ENCODE measurements around the gene TLX1. TPM values are rescaled to one million over a fixed set of nuclear protein-coding genes. Genes with fewer than 3 reads are reported as not detected.

Gene TLX1
- total and polyA plus RNA-seq, 9 of the 15 experiments (the other 6 are each of a cell fraction or from before 2014, with no cell fraction given) = 0.03 to 3.3 (median 0.19) TPM; not detected in 1

DNA sequence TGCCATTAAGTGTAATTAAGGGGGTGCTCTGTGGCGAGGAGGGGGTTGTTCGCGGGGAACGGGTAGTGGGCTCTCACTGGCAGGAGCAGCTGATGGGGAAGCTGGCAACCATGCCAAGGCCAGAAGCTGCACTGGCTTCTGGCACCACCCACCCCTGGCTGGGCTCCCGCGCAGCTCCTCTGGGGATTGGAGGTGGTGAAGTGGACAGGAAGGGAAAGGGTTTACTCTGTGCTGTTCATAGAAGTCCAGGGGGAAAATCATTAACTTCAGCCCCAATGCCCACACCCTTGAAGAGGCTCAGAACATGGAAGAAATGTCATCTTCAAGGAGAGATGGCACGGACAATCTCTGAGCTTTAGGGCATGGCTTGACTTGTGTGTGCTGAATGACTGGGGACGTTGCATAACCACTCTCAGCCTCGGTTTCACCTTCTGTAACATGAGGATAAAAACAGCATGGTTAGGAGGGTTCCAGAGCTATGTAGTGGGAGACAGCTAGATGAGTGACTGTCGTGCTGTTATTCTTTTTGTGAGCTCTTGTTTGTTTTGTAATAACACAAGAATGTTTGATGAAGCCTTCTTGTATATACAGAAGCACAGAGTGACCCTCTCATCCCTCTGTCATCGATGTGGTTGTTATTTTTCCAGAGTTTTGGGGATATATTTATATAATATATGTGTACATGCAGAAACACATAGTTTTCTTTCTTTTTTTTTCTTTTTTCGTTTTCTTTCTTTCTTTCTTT, 39.4 kb upstream of the TLX1 start:
- BruUV-seq (replicated peaks) = no TSS peak
- intact Hi-C loops (cut with micrococcal nuclease) = no loop called here

More for the DNA sequence above, 39.4 kb upstream of the TLX1 start:
- DNase-seq (ENCODE audit: extremely low read depth in 1 of 4, low spot score in 3 of 4) (no peak), ATAC-seq (no peak), FAIRE-seq (no peak)
- Histone ChIP-seq H3K4me3 (no peak overlapping the region), H2AFZ (ENCODE audit: low read depth, low read length) (no peak overlapping the region), H3K79me2 (ENCODE audit: control insufficient read depth, insufficient read depth, low read length) (no peaks in the 10 kb centered on the region), H3K27ac (ENCODE audit: extremely low read depth, low read depth, low read length) (no peak overlapping the region), H3K4me1 (replicated peaks in 1 of 2; ENCODE audit: control insufficient read depth in 2 of 2, insufficient read depth in 2 of 2, low read length in 2 of 2) (peaks cover 0 to 14% of the 10 kb centered on the region in 2 experiments; a peak in 2 of 5 replicates), H3K9me1 (ENCODE audit: control insufficient read depth, insufficient read depth, low read length) (no peaks in the 10 kb centered on the region), H3K9me3 (replicated peaks; ENCODE audit: control insufficient read depth, insufficient read depth, low read depth, low read length) (no peaks in the 10 kb centered on the region), H3K9ac (ENCODE audit: insufficient read depth in 1 of 2, low read depth in 2 of 2, low read length in 2 of 2) (no peak overlapping the region), H3K27me3 (ENCODE audit: control insufficient read depth in 2 of 2, insufficient read depth in 2 of 2, low read length in 2 of 2) (peaks cover 0 to 59% of the 10 kb centered on the region in 2 experiments; a peak in 2 of 5 replicates), H3K4me2 (ENCODE audit: insufficient read depth, low read length) (no peak overlapping the region), H4K20me1 (replicated peaks; ENCODE audit: control insufficient read depth, insufficient read depth, low read length) (no peaks in the 10 kb centered on the region), H3K36me3 (ENCODE audit: control insufficient read depth, insufficient read depth, low read length) (no peaks in the 10 kb centered on the region)
- TF ChIP-seq ZFP30 (CRISPR knock-in tag; IDR thresholded peaks at IDR 0.05; ENCODE audit: borderline replicate concordance) = no peak
- TF ChIP-seq ZNF124 (CRISPR knock-in tag; IDR thresholded peaks at IDR 0.05) = no peak
- TF ChIP-seq DDX20 (tag; IDR thresholded peaks at IDR 0.05; ENCODE audit: low read depth) = no peak
- no peak for TF ChIP-seq XRCC4 (IDR thresholded peaks at IDR 0.05; ENCODE audit: extremely low read depth, insufficient read depth, insufficient read length)
- no peak for TF ChIP-seq ZKSCAN8 (CRISPR knock-in tag; IDR thresholded peaks at IDR 0.05)
- TF ChIP-seq CSDE1 (IDR thresholded peaks at IDR 0.05) = no peak
- no peak for TF ChIP-seq CBX8 (IDR thresholded peaks at IDR 0.05; ENCODE audit: borderline replicate concordance, extremely low read depth, low read depth, low read length, poor library complexity, severe bottlenecking)
- TF ChIP-seq, protein P1, sequence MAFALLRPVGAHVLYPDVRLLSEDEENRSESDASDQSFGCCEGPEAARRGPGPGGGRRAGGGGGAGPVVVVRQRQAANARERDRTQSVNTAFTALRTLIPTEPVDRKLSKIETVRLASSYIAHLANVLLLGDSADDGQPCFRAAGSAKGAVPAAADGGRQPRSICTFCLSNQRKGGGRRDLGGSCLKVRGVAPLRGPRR (CRISPR knock-in tag; IDR thresholded peaks at IDR 0.05) = no peak
- TF ChIP-seq SIN3B (IDR thresholded peaks at IDR 0.05; ENCODE audit: low read depth) = no peak
- TF ChIP-seq NR3C1 (CRISPR knock-in tag; IDR thresholded peaks at IDR 0.05) = no peak
- no peak for TF ChIP-seq ZNF232 (CRISPR knock-in tag; IDR thresholded peaks at IDR 0.05)
- no peak for TF ChIP-seq CHD4 (IDR thresholded peaks at IDR 0.05; ENCODE audit: insufficient read depth, insufficient replicate concordance, low read depth, low read length, poor library complexity, severe bottlenecking)
- no peak for TF ChIP-seq ZEB2 (IDR thresholded peaks at IDR 0.05)
- no peak for TF ChIP-seq MCM7 (IDR thresholded peaks at IDR 0.05)
- TF ChIP-seq NR2C2 (CRISPR knock-in tag; IDR thresholded peaks at IDR 0.05) = no peak
- no peak for TF ChIP-seq NR2C2 (tag; IDR thresholded peaks at IDR 0.05)
- ChIA-PET CTCF (ENCODE audit: low intra/inter-chr PET ratio) (no interaction called here), POLR2A (interaction anchor here (0.8 kb wide), 1 partner anchor 11 kb away, joined by 3 read pairs; no protein-coding TSS in a partner anchor)
- WGBS (ENCODE audit: insufficient coverage, low coverage, missing lambda C conversion rate) = 6% methylated on average over 12 of the region's 12 CpGs
- in situ Hi-C loops (cut with MboI) = no loop called here
